OCI-M1 (cell line): ENCODE measurements around the gene TEX2.
A peak's percentile ranks its signal among the peaks of the same experiment; 100 is the strongest.
"Not testable (repeated sequence)": the region's sequence is repeated elsewhere in the genome, so short reads cannot be mapped to it uniquely, and the experiment has no call there.

ENCODE experiments used
- DNase-seq: peaks from one replicate; lab custom pipeline; 2025; lab: John Stamatoyannopoulos, UW

TEX2 gene

GRCh38 chr17:64264891-64265290, 1.8 kb upstream of the TEX2 start:
- DNase-seq = no peak

DNA sequence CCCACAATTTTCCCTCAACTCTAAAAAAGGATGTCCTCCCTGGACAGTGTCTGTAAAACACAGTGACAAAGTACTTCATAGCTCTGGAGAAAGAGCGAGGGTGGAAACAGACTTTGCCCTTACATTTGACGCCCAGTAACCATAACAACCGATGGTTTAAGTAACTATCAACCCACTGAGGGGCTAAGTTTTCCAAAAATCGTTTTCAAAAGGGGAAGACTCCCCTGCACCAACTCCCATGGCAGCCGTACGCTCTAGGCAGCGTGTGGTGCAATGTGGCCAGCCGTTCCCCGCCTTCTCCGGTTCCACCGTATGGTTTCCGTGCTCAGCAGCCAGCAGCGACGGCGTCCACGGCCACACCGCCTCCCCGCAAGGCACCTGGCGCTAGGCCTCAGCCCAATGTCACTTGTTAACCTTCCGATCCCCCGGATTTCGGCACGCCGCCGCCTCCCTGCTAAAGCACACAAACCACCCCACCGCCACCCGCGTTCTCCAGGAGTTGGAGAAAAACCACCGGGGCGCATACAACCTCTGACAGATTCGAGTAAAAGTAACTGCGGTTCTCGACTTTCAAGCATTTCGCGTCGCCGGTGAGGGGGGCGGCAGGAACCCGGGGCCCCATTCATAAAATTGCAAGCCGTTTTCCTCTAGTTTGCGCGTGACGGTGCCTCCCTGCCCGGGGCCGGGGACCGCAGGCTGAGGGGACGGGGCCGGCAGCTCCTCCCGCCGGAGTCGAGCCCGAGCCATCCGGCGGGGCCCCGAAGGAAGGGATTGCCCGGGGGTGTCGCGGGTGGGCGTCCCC, 661 bp downstream of the TEX2 start:
- DNase-seq = peak; percentile 68

- DNase-seq = peak; percentile 67
These were observed 1.5 kb downstream of the TEX2 start for GRCh38 chr17:64261417-64262145.

DNA sequence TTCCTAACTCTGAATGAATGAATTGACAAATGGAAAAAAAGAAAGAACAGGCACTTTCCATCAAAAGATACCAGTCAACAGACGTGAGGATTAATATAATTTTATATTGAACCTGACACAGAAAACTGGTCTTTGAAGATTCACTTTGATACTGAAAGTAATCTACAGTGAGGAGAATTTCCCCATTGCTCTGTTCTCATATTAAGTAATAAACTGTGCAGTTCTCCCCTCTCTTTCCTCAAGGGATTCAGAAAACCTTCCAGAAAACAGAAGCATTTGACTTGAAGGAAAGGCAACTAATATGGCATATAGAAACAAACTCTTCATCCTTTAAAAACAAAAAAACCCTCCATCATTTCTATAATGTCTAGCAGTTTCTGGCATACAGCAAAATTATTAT, 2.2 kb downstream of the TEX2 start:
- DNase-seq = no peak

DNA sequence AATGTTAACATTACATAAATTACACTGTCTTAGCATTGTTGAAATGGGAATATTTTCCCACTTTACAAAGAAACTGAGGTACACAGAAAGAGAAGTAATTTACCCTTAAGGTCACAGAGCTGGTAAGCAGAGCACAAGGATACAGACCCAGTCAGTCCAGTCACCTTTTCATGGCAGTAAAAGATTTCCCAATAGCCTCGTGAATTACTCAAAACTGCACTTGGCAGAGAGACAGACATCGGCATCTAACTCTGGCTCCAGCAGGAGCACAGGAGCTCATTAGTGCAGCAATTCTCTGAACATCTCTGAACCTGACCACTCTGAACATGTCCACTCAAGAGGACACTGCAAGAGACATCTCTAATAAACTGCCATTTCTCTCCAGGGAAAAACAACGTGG, 3.1 kb downstream of the TEX2 start:
- no peak for DNase-seq

DNA sequence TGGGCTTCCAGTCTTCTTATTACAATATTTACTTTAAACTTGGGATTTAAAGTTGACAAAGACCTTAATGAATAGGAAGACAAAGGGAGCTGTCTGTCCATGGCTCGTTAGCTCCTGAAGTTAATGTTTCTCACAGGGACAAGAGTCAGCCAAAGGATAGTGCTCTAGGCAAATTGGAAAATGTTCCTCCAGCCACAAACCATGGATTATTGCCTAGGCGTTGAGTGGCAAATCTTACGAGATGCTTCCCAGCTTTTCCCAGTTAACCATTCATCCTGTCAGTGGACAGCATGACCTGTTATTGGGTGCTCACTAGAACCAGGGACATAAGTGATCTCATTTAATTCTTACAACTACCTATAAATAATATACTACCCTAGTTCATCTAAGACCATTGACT, 3.6 kb downstream of the TEX2 start:
- no peak for DNase-seq

DNA sequence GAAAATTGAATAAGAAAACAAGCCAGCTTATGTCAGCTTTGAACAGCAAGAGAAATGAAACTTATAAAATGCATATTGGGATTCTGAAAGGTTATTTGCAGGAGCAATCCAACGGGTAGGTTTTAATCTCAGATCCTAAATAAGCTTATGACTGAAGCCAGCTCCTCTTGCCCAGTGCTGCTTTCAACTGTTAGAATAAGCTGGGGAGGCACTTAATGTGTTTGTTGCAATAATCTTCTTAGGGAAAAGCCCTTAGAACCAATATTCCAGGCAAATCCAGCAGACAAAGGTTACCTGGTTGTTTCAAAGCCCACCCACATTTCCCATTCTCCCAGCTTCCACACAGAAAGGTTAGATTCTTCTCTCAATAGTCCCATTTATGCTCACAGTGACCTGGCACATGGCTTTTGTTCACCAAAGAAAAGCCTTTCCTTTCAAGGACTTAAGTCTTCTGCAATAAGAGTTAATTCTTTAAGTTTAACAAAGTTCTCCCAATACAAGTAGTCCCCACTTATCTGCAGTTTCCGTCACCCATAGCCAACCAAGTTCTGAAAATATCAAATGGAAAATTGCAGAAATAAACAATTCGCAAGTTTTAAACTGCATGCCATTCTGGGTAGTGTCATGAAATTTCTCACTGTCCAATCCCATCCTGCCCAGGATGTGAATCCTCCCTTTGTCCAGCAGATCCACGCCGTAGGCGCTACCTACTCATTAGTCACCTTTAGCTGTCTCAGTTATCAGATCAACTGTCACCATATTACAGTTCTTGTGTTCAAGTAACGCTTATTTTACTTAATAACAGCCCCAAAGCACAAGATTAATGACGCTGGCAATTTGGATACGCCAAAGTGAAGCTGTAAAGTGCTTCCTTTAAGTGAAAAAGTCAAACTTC, 5.9 kb downstream of the TEX2 start:
- no peak for DNase-seq

DNA sequence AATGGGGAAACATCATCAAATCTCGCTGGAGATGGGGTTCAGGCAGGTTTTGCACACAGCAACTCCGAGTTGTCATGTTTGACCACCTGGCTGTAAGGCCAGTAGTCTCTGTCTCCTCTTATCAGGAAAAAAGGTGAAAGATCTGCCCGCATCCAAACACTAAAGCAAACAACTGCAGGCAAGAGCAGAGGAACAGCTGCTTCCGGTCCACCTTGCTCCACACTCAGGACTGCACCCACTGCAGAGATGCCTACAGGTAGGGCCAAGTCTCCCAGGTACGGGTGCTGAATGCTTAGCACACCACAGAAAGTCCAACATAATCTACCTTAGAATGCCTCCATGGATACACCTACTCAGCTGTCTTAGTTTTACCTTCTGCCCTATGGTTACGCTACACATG, 7.3 kb downstream of the TEX2 start:
- no peak for DNase-seq

GRCh38 chr17:64254755-64255154, 8.3 kb downstream of the TEX2 start:
- no peak for DNase-seq

DNA sequence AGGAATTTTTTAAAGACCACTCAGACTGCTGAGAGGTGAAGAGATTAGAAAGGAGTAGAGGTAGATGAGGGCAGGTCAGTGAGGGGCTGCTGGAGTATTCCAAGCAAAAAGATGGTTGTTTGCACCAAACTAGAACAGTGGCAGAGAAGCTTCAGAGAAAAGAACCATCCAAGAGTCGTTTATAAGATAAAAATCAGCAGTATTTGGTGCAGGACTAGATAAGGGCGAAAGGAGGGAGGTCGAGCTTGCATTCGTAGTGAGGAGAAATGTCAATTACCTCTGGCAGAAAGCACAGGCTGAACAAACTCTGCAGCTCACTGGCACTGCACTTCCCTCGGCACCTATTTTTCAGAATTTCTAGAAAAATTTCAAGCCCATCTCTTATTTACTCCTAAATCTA, 9.6 kb downstream of the TEX2 start:
- no peak for DNase-seq

- DNase-seq = no peak
These were observed 10.2 kb downstream of the TEX2 start for GRCh38 chr17:64252831-64253230.

DNA sequence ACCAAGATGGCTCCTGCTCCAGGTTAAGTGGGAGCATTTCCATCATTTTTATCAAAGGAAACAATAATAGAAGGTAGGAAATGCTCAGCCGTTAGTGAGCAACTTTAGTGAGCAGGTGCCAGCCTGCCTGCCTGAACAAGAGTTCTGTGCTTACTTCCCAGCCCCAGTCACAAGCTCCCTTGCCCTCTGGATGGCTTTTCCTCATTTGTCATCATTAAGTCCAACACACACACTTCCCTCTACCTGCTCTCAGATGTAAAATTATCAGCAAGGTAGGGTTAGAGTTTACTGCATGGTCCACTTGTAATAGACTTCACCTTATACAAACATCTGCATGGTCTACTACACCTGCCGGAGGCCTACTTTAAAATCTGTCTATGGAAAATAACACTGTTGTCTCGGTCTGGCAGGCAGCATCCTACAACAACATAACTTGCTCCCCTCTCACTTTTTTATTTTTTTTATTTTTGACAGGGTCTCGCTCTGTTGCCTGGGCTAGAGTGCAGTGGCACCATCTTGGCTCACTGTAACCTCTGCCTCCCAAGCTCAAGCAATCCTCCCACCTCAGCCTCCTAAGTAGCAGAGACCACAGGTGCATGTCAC, 12.7 kb downstream of the TEX2 start:
- DNase-seq = no peak

- no peak for DNase-seq
These were observed 15.2 kb downstream of the TEX2 start for GRCh38 chr17:64247836-64248235.

DNA sequence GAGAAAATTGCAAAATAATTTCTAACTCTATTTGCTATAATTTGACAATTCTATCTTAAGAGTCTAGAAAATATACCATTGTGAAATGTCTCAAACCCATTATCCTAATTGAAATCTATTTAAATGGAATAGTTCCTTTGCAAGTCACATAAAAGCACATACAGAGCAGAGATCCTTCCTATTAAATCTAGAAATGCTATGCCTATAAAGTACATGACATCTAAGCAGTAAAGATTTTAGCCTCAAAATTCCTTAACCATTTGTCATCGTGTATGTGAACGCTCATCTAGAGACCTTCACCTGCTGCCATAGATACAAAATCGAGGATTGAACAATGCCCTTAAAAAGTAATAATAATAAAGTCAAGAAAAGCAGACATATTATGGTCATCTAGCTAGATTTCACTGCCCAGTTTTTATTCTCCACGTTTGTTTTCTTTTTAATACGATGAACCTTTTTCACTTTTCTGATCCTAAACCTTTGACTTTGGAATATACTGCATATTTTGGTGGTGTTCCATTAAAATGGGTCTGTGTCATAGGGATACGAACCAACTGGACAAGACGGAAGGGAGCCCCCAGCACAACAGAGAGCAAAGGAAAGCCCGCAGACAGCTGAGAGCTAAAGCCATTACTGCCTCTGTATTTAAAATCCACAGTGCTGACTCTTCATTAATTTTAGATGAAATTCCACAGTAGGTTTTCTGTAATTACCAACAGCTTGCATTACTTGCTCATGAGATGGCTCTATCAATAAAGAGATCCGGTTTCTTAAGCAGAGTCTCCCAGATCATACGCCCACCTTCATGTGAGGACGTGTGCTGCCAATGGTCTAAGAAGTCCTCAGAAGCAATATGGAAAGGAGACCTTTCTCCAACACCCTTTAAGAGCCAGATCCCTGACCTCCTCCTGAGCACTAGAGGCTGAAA, 17.6 kb downstream of the TEX2 start:
- no peak for DNase-seq

DNA sequence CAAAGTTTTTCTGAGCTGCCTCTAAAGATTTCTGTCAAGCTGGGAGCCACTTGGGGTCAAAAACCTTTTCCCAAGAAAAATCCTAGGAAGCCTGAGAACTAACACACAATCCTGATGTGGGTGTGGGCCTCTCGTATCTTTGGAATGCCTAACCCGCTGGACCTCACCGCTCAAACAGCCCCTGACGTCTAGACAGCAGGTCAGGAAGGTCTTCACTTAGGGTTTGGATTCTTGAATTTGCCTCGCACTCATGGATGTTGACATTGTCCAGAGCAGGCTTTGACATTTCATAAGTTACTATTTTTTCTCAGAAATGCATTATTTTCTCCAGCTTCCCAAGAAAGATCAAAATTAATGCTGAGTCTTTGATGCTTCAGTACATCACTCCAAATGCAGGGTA, 18.9 kb downstream of the TEX2 start:
- no peak for DNase-seq

- no peak for DNase-seq
These were observed 19.7 kb downstream of the TEX2 start for GRCh38 chr17:64243340-64243739.

- no peak for DNase-seq
These were observed 20.4 kb downstream of the TEX2 start for GRCh38 chr17:64242633-64243032.

GRCh38 chr17:64240741-64241347, 22.2 kb downstream of the TEX2 start:
- no peak for DNase-seq

- peak; percentile 52 for DNase-seq
These were observed 22.8 kb downstream of the TEX2 start for GRCh38 chr17:64240261-64240740.

DNA sequence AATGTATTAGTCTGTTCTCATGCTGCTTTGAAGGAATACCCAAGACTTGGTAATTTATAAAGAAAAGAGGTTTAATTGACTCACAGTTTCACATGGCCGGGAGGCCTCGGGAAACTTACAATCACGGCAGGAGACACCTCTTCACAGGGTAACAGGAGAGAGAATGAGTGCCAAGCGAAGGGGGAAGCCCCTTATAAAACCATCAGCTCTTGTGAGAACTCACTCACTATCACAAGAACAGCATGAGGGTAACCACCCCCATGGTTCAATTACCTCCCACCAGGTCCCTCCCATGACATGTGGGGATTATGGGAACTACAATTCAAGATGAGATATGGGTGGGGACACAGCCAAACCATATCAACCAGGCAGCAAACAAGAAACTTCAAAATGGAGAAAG, 24.6 kb downstream of the TEX2 start:
- not testable (repeated sequence) for DNase-seq
